ENCODE results near the gene ZGPAT.

The ZGPAT gene

GRCh38 chr20:63741676-63742380 is 34.0 kb downstream of the ZGPAT start:
- H3K4me3 ChIP-seq (ENCODE audit: low read depth, low read length) = peak overlapping the region; percentile 74
- TF ChIP-seq POLR2A (IDR thresholded peaks at IDR 0.05; ENCODE audit: extremely low read depth, insufficient read length) = no peak
- TF ChIP-seq CTCF (IDR thresholded peaks at IDR 0.05; ENCODE audit: low read depth, low read length) = no peak
- TF ChIP-seq MAX (IDR thresholded peaks at IDR 0.05; ENCODE audit: low read depth, low read length) = no peak
- no peak for TF ChIP-seq MYC (IDR thresholded peaks at IDR 0.05; ENCODE audit: low read depth, low read length)
- no peak for DNase-seq (ENCODE audit: low read depth)

- DNase-seq (ENCODE audit: low read depth) = no peak
- no peak for TF ChIP-seq MYC (IDR thresholded peaks at IDR 0.05; ENCODE audit: low read depth, low read length)
- no peak for TF ChIP-seq MAX (IDR thresholded peaks at IDR 0.05; ENCODE audit: low read depth, low read length)
- no peak for TF ChIP-seq POLR2A (IDR thresholded peaks at IDR 0.05; ENCODE audit: extremely low read depth, insufficient read length)
- no peak for TF ChIP-seq CTCF (IDR thresholded peaks at IDR 0.05; ENCODE audit: low read depth, low read length)
These were observed 34.7 kb downstream of the ZGPAT start for GRCh38 chr20:63742381-63743024.

GRCh38 chr20:63743210-63743970 is 35.6 kb downstream of the ZGPAT start:
- no peak overlapping the region for H3K4me3 ChIP-seq (ENCODE audit: low read depth, low read length)
- TF ChIP-seq POLR2A (IDR thresholded peaks at IDR 0.05; ENCODE audit: extremely low read depth, insufficient read length) (no peak), MAX (IDR thresholded peaks at IDR 0.05; ENCODE audit: low read depth, low read length) (no peak), MYC (IDR thresholded peaks at IDR 0.05; ENCODE audit: low read depth, low read length) (no peak), CTCF (IDR thresholded peaks at IDR 0.05; ENCODE audit: low read depth, low read length) (no peak)
- DNase-seq (ENCODE audit: low read depth) = no peak

More at GRCh38 chr20:63742381-63743024, 34.7 kb downstream of the ZGPAT start:
- H3K4me3 ChIP-seq (ENCODE audit: low read depth, low read length) = no peak overlapping the region

GRCh38 chr20:63744158-63744557 is 36.3 kb downstream of the ZGPAT start:
- DNase-seq (ENCODE audit: low read depth) = no peak
- H3K4me3 ChIP-seq (ENCODE audit: low read depth, low read length) = no peak overlapping the region
- TF ChIP-seq POLR2A (IDR thresholded peaks at IDR 0.05; ENCODE audit: extremely low read depth, insufficient read length) (no peak), MAX (IDR thresholded peaks at IDR 0.05; ENCODE audit: low read depth, low read length) (no peak), CTCF (IDR thresholded peaks at IDR 0.05; ENCODE audit: low read depth, low read length) (no peak), MYC (IDR thresholded peaks at IDR 0.05; ENCODE audit: low read depth, low read length) (no peak)

- no peak overlapping the region for H3K4me3 ChIP-seq (ENCODE audit: low read depth, low read length)
- no peak for DNase-seq (ENCODE audit: low read depth)
- no peak for TF ChIP-seq MAX (IDR thresholded peaks at IDR 0.05; ENCODE audit: low read depth, low read length)
- peak; percentile 12 for TF ChIP-seq POLR2A (IDR thresholded peaks at IDR 0.05; ENCODE audit: extremely low read depth, insufficient read length)
- TF ChIP-seq CTCF (IDR thresholded peaks at IDR 0.05; ENCODE audit: low read depth, low read length) = no peak
- TF ChIP-seq MYC (IDR thresholded peaks at IDR 0.05; ENCODE audit: low read depth, low read length) = no peak
These were observed 37.0 kb downstream of the ZGPAT start for GRCh38 chr20:63744574-63745423.
